ENCODE data around the gene NUP214. TPM values are rescaled to one million over a fixed set of nuclear protein-coding genes. Genes with fewer than 3 reads are reported as not detected.

The NUP214 gene
- total RNA-seq, 1 experiment from 2014 or later = 64.2 TPM

GRCh38 chr9:131275332-131276093 is 150.1 kb downstream of the NUP214 start:
- H3K27me3 ChIP-seq (replicated peaks; ENCODE audit: insufficient read depth, low read depth, low read length, poor library complexity) = no peaks in the 10 kb centered on the region
- ChIA-PET POLR2A (ENCODE audit: low non-redundant PET) (no interaction called here), CTCF (no interaction called here)
- H3K36me3 ChIP-seq (ENCODE audit: insufficient read depth, low read length, poor library complexity, severe bottlenecking) = no peaks in the 10 kb centered on the region
- intact Hi-C loops (cut with micrococcal nuclease; ENCODE audit: unreplicated experiment) = no loop called here
- H3K4me1 ChIP-seq (ENCODE audit: insufficient read depth, low read length, poor library complexity, severe bottlenecking) = peaks cover 11% of the 10 kb centered on the region
- no peak for TF ChIP-seq CTCF (conservative IDR thresholded peaks at IDR 0.05; ENCODE audit: low read depth, low read length)
- no peak overlapping the region for H3K4me3 ChIP-seq (ENCODE audit: low read depth, low read length, poor library complexity, severe bottlenecking)
- no TSS peak for BruUV-seq (replicated peaks)
- DNase-seq (ENCODE audit: low spot score) = no peak
- no peaks in the 10 kb centered on the region for H3K9me3 ChIP-seq (ENCODE audit: low read depth, low read length, poor library complexity, severe bottlenecking)
- no peak overlapping the region for H3K27ac ChIP-seq (ENCODE audit: low read depth, low read length, poor library complexity, severe bottlenecking)

GRCh38 chr9:131276094-131276888 is 150.9 kb downstream of the NUP214 start, which contains the start of gene FAM78A:
Gene FAM78A, minus strand, starts transcription at chr9:131276510. Its CDS starts 331 bp downstream, at chr9:131276179.
- ChIA-PET POLR2A (ENCODE audit: low non-redundant PET) (no interaction called here), CTCF (no interaction called here)
- Histone ChIP-seq H3K27ac (ENCODE audit: low read depth, low read length, poor library complexity, severe bottlenecking) (no peak within 1 kb of the TSS), H3K9me3 (ENCODE audit: low read depth, low read length, poor library complexity, severe bottlenecking) (no peaks in the 10 kb centered on the region), H3K4me1 (ENCODE audit: insufficient read depth, low read length, poor library complexity, severe bottlenecking) (peaks cover 11% of the 10 kb centered on the region), H3K36me3 (ENCODE audit: insufficient read depth, low read length, poor library complexity, severe bottlenecking) (no peaks in the 10 kb centered on the region), H3K4me3 (ENCODE audit: low read depth, low read length, poor library complexity, severe bottlenecking) (peak within 1 kb of the TSS; percentile 72), H3K27me3 (replicated peaks; ENCODE audit: insufficient read depth, low read depth, low read length, poor library complexity) (no peaks in the 10 kb centered on the region)
- no TSS peak for BruUV-seq (replicated peaks)
- DNase-seq (ENCODE audit: low spot score) = no peak
- intact Hi-C loops (cut with micrococcal nuclease; ENCODE audit: unreplicated experiment) = no loop called here
- TF ChIP-seq CTCF (conservative IDR thresholded peaks at IDR 0.05; ENCODE audit: low read depth, low read length) = no peak
- no peak for TF ChIP-seq EZH2 (IDR thresholded peaks at IDR 0.05; ENCODE audit: borderline replicate concordance, low read depth, low read length, poor library complexity, severe bottlenecking)

GRCh38 chr9:131276891-131277286 is 151.5 kb downstream of the NUP214 start:
- POLR2A ChIA-PET (ENCODE audit: low non-redundant PET) = no interaction called here
- no TSS peak for BruUV-seq (replicated peaks)
- H3K27me3 ChIP-seq (replicated peaks; ENCODE audit: insufficient read depth, low read depth, low read length, poor library complexity) = peaks cover 3% of the 10 kb centered on the region
- H3K4me1 ChIP-seq (ENCODE audit: insufficient read depth, low read length, poor library complexity, severe bottlenecking) = peaks cover 11% of the 10 kb centered on the region
- TF ChIP-seq EZH2 (IDR thresholded peaks at IDR 0.05; ENCODE audit: borderline replicate concordance, low read depth, low read length, poor library complexity, severe bottlenecking) = no peak
- TF ChIP-seq CTCF (conservative IDR thresholded peaks at IDR 0.05; ENCODE audit: low read depth, low read length) = no peak
- H3K4me3 ChIP-seq (ENCODE audit: low read depth, low read length, poor library complexity, severe bottlenecking) = peak overlapping the region; percentile 72
- DNase-seq (ENCODE audit: low spot score) = no peak
- H3K9me3 ChIP-seq (ENCODE audit: low read depth, low read length, poor library complexity, severe bottlenecking) = no peaks in the 10 kb centered on the region
- intact Hi-C loops (cut with micrococcal nuclease; ENCODE audit: unreplicated experiment) = no loop called here
- CTCF ChIA-PET = no interaction called here
- H3K36me3 ChIP-seq (ENCODE audit: insufficient read depth, low read length, poor library complexity, severe bottlenecking) = no peaks in the 10 kb centered on the region
- H3K27ac ChIP-seq (ENCODE audit: low read depth, low read length, poor library complexity, severe bottlenecking) = no peak overlapping the region
